OCI-LY3 (cell line): Measurements from ENCODE around the gene FAM169A.

ENCODE experiments used
- H2AFZ ChIP-seq: fragments of 200-600, 300-600 bp; shearing (Covaris generic); 2 replicates; pipeline ENCODE4 v1.6.0; 2014; ENCODE audit warnings: antibody characterized with exemption, low read depth, low read length
- H3K27ac ChIP-seq: fragments of 200-600, 300-600 bp; sonication (generic); 2 replicates; pipeline ENCODE4 v1.5.1; 2014; ENCODE audit warnings: mild to moderate bottlenecking, low read length, moderate library complexity, mixed read lengths
- H3K27me3 ChIP-seq: fragments of 200-600, 300-600 bp; sonication (generic); 2 replicates; pipeline ENCODE4 v1.6.1; 2014; ENCODE audit warnings: low read depth, low read length, mixed read lengths
- H3K36me3 ChIP-seq: fragments of 200-600, 300-600 bp; sonication (generic); replicated peaks from 2 replicates; pipeline ENCODE3; 2014; ENCODE audit warnings: low read depth, low read length, mixed read lengths
- H3K4me1 ChIP-seq: fragments of 300-600, 200-600 bp; sonication (generic); 2 replicates; pipeline ENCODE4 v1.6.1; 2014; ENCODE audit warnings: low read length, mixed read lengths
- H3K4me2 ChIP-seq: fragments of 200-600, 300-600 bp; sonication (generic); 2 replicates; pipeline ENCODE4 v1.6.1; 2014; ENCODE audit warnings: low read length, mixed read lengths
- H3K4me3 ChIP-seq: fragments of 300-600, 200-600 bp; sonication (generic); 2 replicates; pipeline ENCODE4 v1.5.1; 2014; ENCODE audit warnings: antibody characterized with exemption, mild to moderate bottlenecking, low read length, moderate library complexity
- H3K79me2 ChIP-seq: fragments of 300-600, 200-600 bp; shearing (Covaris generic); 2 replicates; pipeline ENCODE4 v1.6.1; 2014; ENCODE audit warnings: mild to moderate bottlenecking, low read length, mixed read lengths
- H3K9ac ChIP-seq: fragments of 300-600, 200-600 bp; shearing (Covaris generic); 2 replicates; pipeline ENCODE4 v1.6.0; 2014; ENCODE audit warnings: mild to moderate bottlenecking, low read length, moderate library complexity
- H3K9me3 ChIP-seq: fragments of 200-600, 300-600 bp; shearing (Covaris generic); 2 replicates; pipeline ENCODE4 v1.6.1; 2014; ENCODE audit warnings: low read length, mixed read lengths; ENCODE audit not compliant: insufficient read depth
- H4K20me1 ChIP-seq: fragments of 200-600, 300-600 bp; sonication (generic); 2 replicates; pipeline ENCODE4 v1.6.1; 2016; ENCODE audit warnings: low read length, mixed read lengths; ENCODE audit not compliant: insufficient read depth
- CTCF ChIP-seq: fragments of 200-600, 300-600 bp; sonication (generic); IDR thresholded peaks from 2 replicates; pipeline ENCODE4 v1.5.1; 2014; ENCODE audit warnings: antibody characterized with exemption, low read length, low read depth
- EZH2phosphoT487 ChIP-seq: fragments of 200-600 bp; shearing (Covaris generic); IDR thresholded peaks from 2 replicates; pipeline ENCODE4 v1.6.1; 2018; ENCODE audit warnings: antibody characterized with exemption, mixed run types, low read depth

FAM169A gene

GRCh38 chr5:74736759-74737158 is 129.4 kb downstream of the FAM169A start:
- no peak overlapping the region for H2AFZ ChIP-seq
- H3K4me2 ChIP-seq = no peak overlapping the region
- peaks cover 4% of the 10 kb centered on the region for H3K36me3 ChIP-seq
- H3K9ac ChIP-seq = no peak overlapping the region
- no peaks in the 10 kb centered on the region for H4K20me1 ChIP-seq
- H3K79me2 ChIP-seq = no peaks in the 10 kb centered on the region
- no peaks in the 10 kb centered on the region for H3K27me3 ChIP-seq
- H3K9me3 ChIP-seq = no peaks in the 10 kb centered on the region
- H3K4me3 ChIP-seq = no peak overlapping the region
- no peak for TF ChIP-seq CTCF
- no peak for TF ChIP-seq EZH2phosphoT487
- no peaks in the 10 kb centered on the region for H3K4me1 ChIP-seq
- H3K27ac ChIP-seq = no peak overlapping the region
